Panc1 (cell line): ENCODE data around the gene CRABP1.

Experiments
- POLR2AphosphoS5 ChIP-seq: IDR thresholded peaks from 2 replicates; pipeline ENCODE4 v1.6.1; 2012; ENCODE audit warnings: mild to moderate bottlenecking, low read depth, low read length, moderate library complexity
- TF ChIP-seq, protein P1 (sequence below): fragments of 450-650 bp; IDR thresholded peaks from 2 replicates; pipeline ENCODE4 v1.5.1; 2017; ENCODE audit warnings: mild to moderate bottlenecking

- TF ChIP-seq, protein P1, sequence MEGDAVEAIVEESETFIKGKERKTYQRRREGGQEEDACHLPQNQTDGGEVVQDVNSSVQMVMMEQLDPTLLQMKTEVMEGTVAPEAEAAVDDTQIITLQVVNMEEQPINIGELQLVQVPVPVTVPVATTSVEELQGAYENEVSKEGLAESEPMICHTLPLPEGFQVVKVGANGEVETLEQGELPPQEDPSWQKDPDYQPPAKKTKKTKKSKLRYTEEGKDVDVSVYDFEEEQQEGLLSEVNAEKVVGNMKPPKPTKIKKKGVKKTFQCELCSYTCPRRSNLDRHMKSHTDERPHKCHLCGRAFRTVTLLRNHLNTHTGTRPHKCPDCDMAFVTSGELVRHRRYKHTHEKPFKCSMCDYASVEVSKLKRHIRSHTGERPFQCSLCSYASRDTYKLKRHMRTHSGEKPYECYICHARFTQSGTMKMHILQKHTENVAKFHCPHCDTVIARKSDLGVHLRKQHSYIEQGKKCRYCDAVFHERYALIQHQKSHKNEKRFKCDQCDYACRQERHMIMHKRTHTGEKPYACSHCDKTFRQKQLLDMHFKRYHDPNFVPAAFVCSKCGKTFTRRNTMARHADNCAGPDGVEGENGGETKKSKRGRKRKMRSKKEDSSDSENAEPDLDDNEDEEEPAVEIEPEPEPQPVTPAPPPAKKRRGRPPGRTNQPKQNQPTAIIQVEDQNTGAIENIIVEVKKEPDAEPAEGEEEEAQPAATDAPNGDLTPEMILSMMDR: no peak
- TF ChIP-seq POLR2AphosphoS5: no peak
These were observed 594 bp upstream of the CRABP1 start for GRCh38 chr15:78339559-78339958.
